ENCODE measurements around the gene DEFB114.

Gene DEFB114

DNA sequence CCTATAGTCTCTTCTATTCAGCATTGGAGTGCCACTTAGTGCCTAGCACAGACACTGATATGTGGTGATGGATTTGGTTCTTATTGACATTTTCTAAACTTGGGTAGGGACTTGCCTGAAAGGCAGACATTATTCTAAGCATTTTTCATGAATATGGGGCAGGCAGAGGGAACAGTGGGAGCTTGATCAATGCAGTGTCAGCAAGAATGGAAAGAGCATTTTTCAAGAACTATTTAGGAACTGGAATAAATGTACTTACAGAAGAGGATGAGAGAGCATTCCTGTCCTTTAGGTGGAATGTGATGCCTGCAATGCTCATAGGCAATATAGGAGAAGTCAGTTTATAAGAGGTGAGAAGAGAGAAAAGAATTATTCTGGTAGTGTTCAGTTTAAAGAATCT lies 26.2 kb downstream of the DEFB114 start:
- DNase-seq (ENCODE audit: low read depth): no peak
- H3K4me3 ChIP-seq (ENCODE audit: low read length): no peak overlapping the region
- TF ChIP-seq, protein P1, sequence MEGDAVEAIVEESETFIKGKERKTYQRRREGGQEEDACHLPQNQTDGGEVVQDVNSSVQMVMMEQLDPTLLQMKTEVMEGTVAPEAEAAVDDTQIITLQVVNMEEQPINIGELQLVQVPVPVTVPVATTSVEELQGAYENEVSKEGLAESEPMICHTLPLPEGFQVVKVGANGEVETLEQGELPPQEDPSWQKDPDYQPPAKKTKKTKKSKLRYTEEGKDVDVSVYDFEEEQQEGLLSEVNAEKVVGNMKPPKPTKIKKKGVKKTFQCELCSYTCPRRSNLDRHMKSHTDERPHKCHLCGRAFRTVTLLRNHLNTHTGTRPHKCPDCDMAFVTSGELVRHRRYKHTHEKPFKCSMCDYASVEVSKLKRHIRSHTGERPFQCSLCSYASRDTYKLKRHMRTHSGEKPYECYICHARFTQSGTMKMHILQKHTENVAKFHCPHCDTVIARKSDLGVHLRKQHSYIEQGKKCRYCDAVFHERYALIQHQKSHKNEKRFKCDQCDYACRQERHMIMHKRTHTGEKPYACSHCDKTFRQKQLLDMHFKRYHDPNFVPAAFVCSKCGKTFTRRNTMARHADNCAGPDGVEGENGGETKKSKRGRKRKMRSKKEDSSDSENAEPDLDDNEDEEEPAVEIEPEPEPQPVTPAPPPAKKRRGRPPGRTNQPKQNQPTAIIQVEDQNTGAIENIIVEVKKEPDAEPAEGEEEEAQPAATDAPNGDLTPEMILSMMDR (conservative IDR thresholded peaks at IDR 0.05; ENCODE audit: low read length): no peak

DNA sequence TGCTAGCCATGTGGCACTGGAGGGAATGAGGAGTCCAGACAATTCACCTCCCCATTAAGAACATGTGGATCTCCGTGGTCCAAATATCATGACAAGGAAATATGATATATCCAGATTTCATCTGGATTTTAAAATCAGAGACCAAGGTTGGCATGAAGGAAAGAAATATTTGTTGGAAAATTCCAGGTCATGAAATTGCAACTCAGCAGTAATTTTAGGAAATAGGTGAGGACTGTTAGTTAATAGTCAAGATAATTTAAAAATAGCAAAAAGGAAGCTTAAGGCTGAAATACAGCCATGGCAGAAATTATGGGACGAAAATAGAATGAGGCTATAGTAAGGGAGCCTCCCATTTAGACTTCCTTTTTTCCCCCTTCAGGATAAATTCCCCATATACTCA lies 26.9 kb downstream of the DEFB114 start:
- no peak for DNase-seq (ENCODE audit: low read depth)
- TF ChIP-seq, protein P1 (conservative IDR thresholded peaks at IDR 0.05; ENCODE audit: low read length): no peak
- H3K4me3 ChIP-seq (ENCODE audit: low read length): no peak overlapping the region

DNA sequence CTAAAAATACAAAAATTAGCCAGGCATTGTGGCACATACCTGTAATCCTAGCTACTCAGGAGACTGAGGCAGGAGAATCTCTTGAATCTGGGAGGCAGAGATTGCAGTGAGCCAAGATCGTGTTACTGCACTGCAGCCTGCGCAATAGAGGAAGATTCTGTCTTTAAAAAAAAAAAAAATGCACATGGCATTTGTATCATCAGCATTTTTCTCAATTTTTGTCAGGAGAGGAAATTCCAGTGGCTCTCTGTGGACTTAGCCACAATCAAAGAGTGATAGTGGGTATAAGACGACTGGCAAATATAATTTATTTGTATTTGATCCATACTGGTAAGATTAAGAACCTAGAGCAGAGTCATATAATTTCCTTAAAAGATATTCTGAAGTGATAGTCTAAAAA lies 28.6 kb downstream of the DEFB114 start:
- no peak for DNase-seq (ENCODE audit: low read depth)
- TF ChIP-seq, protein P1 (conservative IDR thresholded peaks at IDR 0.05; ENCODE audit: low read length): no peak
- no peak overlapping the region for H3K4me3 ChIP-seq (ENCODE audit: low read length)

DNA sequence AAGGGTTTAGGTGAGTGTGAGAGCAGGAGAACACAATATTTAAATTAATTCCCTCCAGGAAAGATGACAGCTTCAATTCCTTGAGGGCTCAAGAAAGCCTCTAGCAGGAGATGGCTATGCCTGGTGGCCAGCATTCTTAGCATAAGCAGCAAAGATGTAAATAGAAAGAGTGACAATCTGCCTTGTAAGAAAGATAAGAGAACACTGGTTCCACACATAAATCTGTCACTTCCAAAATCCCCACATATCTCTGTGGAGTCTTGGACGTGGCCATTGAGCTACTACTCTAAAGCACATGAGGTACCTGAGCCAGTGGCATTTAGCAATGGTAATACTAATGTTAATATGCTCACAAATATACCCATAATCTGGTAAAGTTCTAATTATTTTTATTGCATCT lies 29.2 kb downstream of the DEFB114 start:
- H3K4me3 ChIP-seq (ENCODE audit: low read length): no peak overlapping the region
- TF ChIP-seq, protein P1 (conservative IDR thresholded peaks at IDR 0.05; ENCODE audit: low read length): no peak
- no peak for DNase-seq (ENCODE audit: low read depth)

DNA sequence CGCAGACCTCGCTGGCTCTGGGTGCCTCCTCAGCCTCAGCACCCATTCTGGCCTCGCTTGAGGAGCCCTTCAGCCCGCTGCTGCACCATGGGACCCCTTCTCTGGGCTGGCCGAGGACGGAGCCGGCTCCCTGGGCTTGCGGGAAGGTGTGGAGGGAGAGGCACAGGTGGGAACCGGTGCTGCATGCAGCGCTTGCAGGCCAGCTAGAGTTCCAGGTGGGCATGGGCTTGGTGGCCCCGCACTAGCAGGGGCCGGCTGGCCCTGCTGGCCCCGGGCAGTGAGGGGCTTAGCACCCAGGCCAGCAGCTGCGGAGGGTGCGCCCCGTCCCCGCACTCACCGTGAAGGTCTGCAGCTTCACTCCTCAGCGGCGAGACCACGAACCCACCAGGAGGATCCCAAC lies 30.4 kb downstream of the DEFB114 start:
- DNase-seq (ENCODE audit: low read depth): no peak
- TF ChIP-seq, protein P1 (conservative IDR thresholded peaks at IDR 0.05; ENCODE audit: low read length): no peak
- no peak overlapping the region for H3K4me3 ChIP-seq (ENCODE audit: low read length)

DNA sequence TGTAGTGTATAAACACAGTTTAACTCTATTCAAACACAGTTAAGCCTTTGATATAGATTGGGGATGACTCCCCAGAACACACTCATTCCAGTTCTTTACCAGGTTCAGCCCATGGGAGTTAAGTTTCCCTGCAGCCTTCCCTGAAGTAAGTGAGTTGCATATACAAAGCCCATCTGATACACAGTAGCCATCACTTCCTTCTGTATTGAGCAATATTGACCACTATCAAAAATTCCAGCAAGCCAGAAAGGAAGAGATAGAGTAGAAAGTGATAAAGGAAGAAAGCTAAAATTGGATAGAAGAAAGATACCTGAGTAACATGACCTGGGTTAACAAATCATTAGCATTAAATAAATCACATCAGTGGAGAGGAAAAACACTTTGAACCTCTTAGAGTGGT lies 34.6 kb downstream of the DEFB114 start:
- DNase-seq (ENCODE audit: low read depth): no peak
- TF ChIP-seq, protein P1 (conservative IDR thresholded peaks at IDR 0.05; ENCODE audit: low read length): no peak
- H3K4me3 ChIP-seq (ENCODE audit: low read length): no peak overlapping the region

DNA sequence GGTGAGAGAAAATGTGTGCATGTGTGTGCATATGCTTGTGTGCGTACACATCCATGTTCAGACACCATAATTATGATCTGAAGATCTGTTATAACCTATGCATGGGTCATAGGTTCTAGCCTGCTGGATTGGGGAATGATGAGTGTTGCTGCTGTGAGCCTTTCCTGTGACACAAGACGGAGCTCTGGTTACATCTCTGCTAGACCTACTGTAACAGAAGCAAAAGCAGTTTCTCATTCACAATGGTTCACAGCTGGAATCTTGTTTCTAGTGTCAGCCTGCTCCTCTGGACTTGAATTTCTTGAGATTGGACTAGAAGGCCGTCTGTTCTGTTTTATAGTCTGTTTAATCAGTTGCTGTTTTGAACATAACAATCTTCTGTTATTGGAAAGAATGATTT lies 40.1 kb downstream of the DEFB114 start:
- H3K4me3 ChIP-seq (ENCODE audit: low read length): no peak overlapping the region
- TF ChIP-seq, protein P1 (conservative IDR thresholded peaks at IDR 0.05; ENCODE audit: low read length): peak; percentile 27; the same call in 1 of the 2 replicates
- DNase-seq (ENCODE audit: low read depth): peak; percentile 5

All from AG10803 (cell line).